Tibial nerve (tissue), 3 donors: ENCODE data around the gene SMYD1.

ENCODE experiments used
- POLR2A ChIP-seq, 2 donors: fragments of 450-650 bp; IDR thresholded peaks; one replicate each; pipeline ENCODE4 v1.6.1; 2017; ENCODE audit warnings: antibody characterized with exemption in 2 of 2, mild to moderate bottlenecking in 2 of 2, moderate library complexity in 2 of 2
- TF ChIP-seq, protein P1 (sequence below), 5 experiments: fragments of 200-600 bp in 3 of 5; fragments of 450-650 bp in 2 of 5; sonication (generic) in 3 of 5; IDR thresholded peaks; one replicate each; pipeline ENCODE4 v1.5.1; 2016 to 2019; ENCODE audit warnings: antibody characterized with exemption in 5 of 5, mild to moderate bottlenecking in 3 of 5, moderate library complexity in 2 of 5

DNA sequence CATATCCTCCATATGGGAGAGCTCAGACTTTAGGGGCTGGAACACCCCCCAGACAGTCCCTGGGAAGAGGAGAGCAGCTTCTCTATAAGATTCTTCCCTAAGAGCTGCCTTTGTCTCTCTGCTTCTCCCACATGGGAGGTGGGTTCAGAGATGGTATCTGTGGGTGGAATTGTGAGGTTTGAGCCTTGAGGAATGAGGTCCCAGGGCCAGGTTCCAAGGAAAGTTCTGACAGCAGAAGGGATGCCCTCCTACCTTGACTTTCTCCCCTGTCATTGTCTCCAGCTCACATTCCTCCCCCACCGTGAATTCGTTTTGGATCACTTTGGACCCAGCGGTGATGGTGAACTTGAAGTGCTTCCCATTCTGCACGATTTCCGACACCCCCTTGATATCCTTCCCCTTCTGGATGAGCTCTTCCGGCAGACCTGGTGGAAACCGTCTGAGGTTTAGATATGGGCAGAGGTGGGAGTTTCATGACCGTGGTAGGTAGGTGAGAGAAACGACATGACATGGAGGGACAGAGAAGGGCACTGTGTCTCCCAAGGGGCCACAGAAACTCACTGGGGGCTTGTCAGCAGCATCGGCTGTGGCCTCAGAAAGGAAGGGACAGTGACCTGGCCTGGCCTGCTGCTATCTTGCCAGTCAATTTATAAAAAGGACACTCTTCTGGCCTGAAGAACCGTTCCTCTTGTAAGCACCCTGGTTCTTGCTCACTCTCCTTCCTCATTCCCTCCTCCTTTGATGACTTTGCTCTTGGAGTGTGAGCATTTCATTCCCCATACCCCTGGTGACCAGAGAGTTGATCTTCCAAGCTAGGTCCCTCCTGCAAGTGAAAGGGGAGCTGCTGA, 58.5 kb downstream of the SMYD1 start:
- TF ChIP-seq, protein P1, sequence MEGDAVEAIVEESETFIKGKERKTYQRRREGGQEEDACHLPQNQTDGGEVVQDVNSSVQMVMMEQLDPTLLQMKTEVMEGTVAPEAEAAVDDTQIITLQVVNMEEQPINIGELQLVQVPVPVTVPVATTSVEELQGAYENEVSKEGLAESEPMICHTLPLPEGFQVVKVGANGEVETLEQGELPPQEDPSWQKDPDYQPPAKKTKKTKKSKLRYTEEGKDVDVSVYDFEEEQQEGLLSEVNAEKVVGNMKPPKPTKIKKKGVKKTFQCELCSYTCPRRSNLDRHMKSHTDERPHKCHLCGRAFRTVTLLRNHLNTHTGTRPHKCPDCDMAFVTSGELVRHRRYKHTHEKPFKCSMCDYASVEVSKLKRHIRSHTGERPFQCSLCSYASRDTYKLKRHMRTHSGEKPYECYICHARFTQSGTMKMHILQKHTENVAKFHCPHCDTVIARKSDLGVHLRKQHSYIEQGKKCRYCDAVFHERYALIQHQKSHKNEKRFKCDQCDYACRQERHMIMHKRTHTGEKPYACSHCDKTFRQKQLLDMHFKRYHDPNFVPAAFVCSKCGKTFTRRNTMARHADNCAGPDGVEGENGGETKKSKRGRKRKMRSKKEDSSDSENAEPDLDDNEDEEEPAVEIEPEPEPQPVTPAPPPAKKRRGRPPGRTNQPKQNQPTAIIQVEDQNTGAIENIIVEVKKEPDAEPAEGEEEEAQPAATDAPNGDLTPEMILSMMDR (IDR thresholded peaks at IDR 0.05): no peak
- TF ChIP-seq POLR2A (IDR thresholded peaks at IDR 0.05): no peak
